IgD-negative memory B cell (primary cell): Measurements from ENCODE around the gene DEF6. TPM values are rescaled to one million over a fixed set of nuclear protein-coding genes. Genes with fewer than 3 reads are reported as not detected.
A peak's percentile ranks its signal among the peaks of the same experiment; 100 is the strongest.
"Not testable (repeated sequence)": the region's sequence is repeated elsewhere in the genome, so short reads cannot be mapped to it uniquely, and the experiment has no call there.

Experiments used
- H3K27ac Mint-ChIP-seq, 3 donors: one replicate each; pipeline ENCODE4 v1.8.0; 2020 to 2022; ENCODE audit warnings: mild to moderate bottlenecking in 3 of 3, mixed read lengths in 3 of 3, moderate library complexity in 1 of 3
- H3K27me3 Mint-ChIP-seq: one replicate; pipeline ENCODE4 v1.8.0; 2021; ENCODE audit warnings: mixed read lengths
- H3K36me3 Mint-ChIP-seq: one replicate; pipeline ENCODE4 v1.8.0; 2020; ENCODE audit warnings: mild to moderate bottlenecking, mixed read lengths
- H3K4me1 Mint-ChIP-seq, 3 donors: one replicate each; pipeline ENCODE4 v1.8.0; 2020 to 2022; ENCODE audit warnings: mixed read lengths in 3 of 3, mild to moderate bottlenecking in 1 of 3
- H3K4me3 Mint-ChIP-seq, 4 donors: one replicate each; pipeline ENCODE4 v1.8.0; 2020 to 2022; ENCODE audit warnings: mild to moderate bottlenecking in 4 of 4, mixed read lengths in 4 of 4, moderate library complexity in 3 of 4
- H3K9me3 Mint-ChIP-seq, 3 donors: one replicate each; pipeline ENCODE4 v1.8.0; 2020 to 2021; ENCODE audit warnings: mixed read lengths in 3 of 3, mild to moderate bottlenecking in 1 of 3
- polyA plus RNA-seq: library from polyadenylated mRNA; unstranded; fragments of 300-500 nt; fragmentation: Illumina TruSeq; gene quantifications from one replicate; pipeline ENCODE4 v1.2.3, GENCODE V29; 2021

The DEF6 gene
- polyA plus RNA-seq, 1 donor from 2014 or later, result 122 TPM

GRCh38 chr6:35332074-35332887 is 34.7 kb downstream of the DEF6 start:
- peaks cover 9 to 13% (median 12%) of the 10 kb centered on the region in 3 donors for H3K4me1 Mint-ChIP-seq
- not testable (repeated sequence) for H3K36me3 Mint-ChIP-seq, H3K27me3 Mint-ChIP-seq, H3K27ac Mint-ChIP-seq, H3K4me3 Mint-ChIP-seq, H3K9me3 Mint-ChIP-seq

GRCh38 chr6:35341557-35341956 is 43.9 kb downstream of the DEF6 start:
- H3K27me3 Mint-ChIP-seq, result no peaks in the 10 kb centered on the region
- peaks cover 22 to 39% (median 31%) of the 10 kb centered on the region in 3 donors for H3K4me1 Mint-ChIP-seq
- peak overlapping the region in 2 of 4 donors; percentile 17 to 79 for H3K4me3 Mint-ChIP-seq
- H3K36me3 Mint-ChIP-seq, result peaks cover 4% of the 10 kb centered on the region
- peak overlapping the region in 2 of 3 donors; percentile 52 for H3K27ac Mint-ChIP-seq
- no peaks in the 10 kb centered on the region for H3K9me3 Mint-ChIP-seq

- Mint-ChIP-seq H3K4me1 (peaks cover 17 to 36% (median 26%) of the 10 kb centered on the region in 3 donors), H3K27me3 (no peaks in the 10 kb centered on the region), H3K9me3 (no peaks in the 10 kb centered on the region), H3K27ac (peak within 1 kb of the TSS; percentile 52 to 94 (median 94)), H3K36me3 (peaks cover 4% of the 10 kb centered on the region), H3K4me3 (peak within 1 kb of the TSS; percentile 79 to 97 (median 95))
Measured at GRCh38 chr6:35342258-35343091, 44.9 kb downstream of the DEF6 start, which contains the start of gene PPARD. Gene PPARD, plus strand, starts transcription at chr6:35342558. Its CDS starts 68,530 bp downstream, at chr6:35411088.

- no peaks in the 10 kb centered on the region for H3K27me3 Mint-ChIP-seq
- H3K4me1 Mint-ChIP-seq, result peaks cover 19 to 39% (median 30%) of the 10 kb centered on the region in 3 donors
- H3K9me3 Mint-ChIP-seq, result no peaks in the 10 kb centered on the region
- peak overlapping the region; percentile 79 to 95 (median 89) for H3K4me3 Mint-ChIP-seq
- H3K36me3 Mint-ChIP-seq, result peaks cover 5% of the 10 kb centered on the region
- H3K27ac Mint-ChIP-seq, result peak overlapping the region; percentile 52 to 94 (median 93)
Measured at GRCh38 chr6:35343092-35343834, 45.6 kb downstream of the DEF6 start.

GRCh38 chr6:35343835-35344550 is 46.4 kb downstream of the DEF6 start:
- Mint-ChIP-seq H3K27ac (peak overlapping the region in 2 of 3 donors; percentile 52 to 94), H3K9me3 (no peaks in the 10 kb centered on the region), H3K4me1 (peaks cover 24 to 43% (median 36%) of the 10 kb centered on the region in 3 donors)

GRCh38 chr6:35351422-35351821 is 53.8 kb downstream of the DEF6 start:
- Mint-ChIP-seq H3K36me3 (peaks cover 18% of the 10 kb centered on the region), H3K4me1 (peaks cover 20 to 34% (median 22%) of the 10 kb centered on the region in 3 donors), H3K4me3 (no peak overlapping the region), H3K27ac (peak overlapping the region in 1 of 3 donors; percentile 23), H3K27me3 (no peaks in the 10 kb centered on the region), H3K9me3 (no peaks in the 10 kb centered on the region)

More at GRCh38 chr6:35343835-35344550, 46.4 kb downstream of the DEF6 start:
- Mint-ChIP-seq H3K27me3 (no peaks in the 10 kb centered on the region), H3K36me3 (peaks cover 9% of the 10 kb centered on the region), H3K4me3 (peak overlapping the region; percentile 79 to 95 (median 89))

GRCh38 chr6:35352735-35353134 is 55.1 kb downstream of the DEF6 start:
- no peak overlapping the region for H3K4me3 Mint-ChIP-seq
- H3K27ac Mint-ChIP-seq, result peak overlapping the region in 1 of 3 donors; percentile 46
- H3K9me3 Mint-ChIP-seq, result no peaks in the 10 kb centered on the region
- H3K4me1 Mint-ChIP-seq, result peaks cover 22 to 32% (median 22%) of the 10 kb centered on the region in 3 donors
- H3K27me3 Mint-ChIP-seq, result no peaks in the 10 kb centered on the region
- peaks cover 18% of the 10 kb centered on the region for H3K36me3 Mint-ChIP-seq

GRCh38 chr6:35354361-35355135 is 56.9 kb downstream of the DEF6 start:
- Mint-ChIP-seq H3K4me3 (no peak overlapping the region), H3K9me3 (no peaks in the 10 kb centered on the region), H3K36me3 (peaks cover 18% of the 10 kb centered on the region), H3K27me3 (no peaks in the 10 kb centered on the region), H3K27ac (no peak overlapping the region), H3K4me1 (peaks cover 11 to 22% (median 13%) of the 10 kb centered on the region in 3 donors)

- H3K4me1 Mint-ChIP-seq, result peaks cover 4 to 15% (median 9%) of the 10 kb centered on the region in 3 donors
- H3K4me3 Mint-ChIP-seq, result no peak overlapping the region
- H3K9me3 Mint-ChIP-seq, result no peaks in the 10 kb centered on the region
- H3K27ac Mint-ChIP-seq, result peak overlapping the region in 1 of 3 donors; percentile 1
- no peaks in the 10 kb centered on the region for H3K27me3 Mint-ChIP-seq
- H3K36me3 Mint-ChIP-seq, result peaks cover 13% of the 10 kb centered on the region
Measured at GRCh38 chr6:35356391-35356790, 58.8 kb downstream of the DEF6 start.

- no peak overlapping the region for H3K4me3 Mint-ChIP-seq
- no peaks in the 10 kb centered on the region for H3K9me3 Mint-ChIP-seq
- peak overlapping the region in 1 of 3 donors; percentile 89 for H3K27ac Mint-ChIP-seq
- no peaks in the 10 kb centered on the region for H3K27me3 Mint-ChIP-seq
- peaks cover 13% of the 10 kb centered on the region for H3K36me3 Mint-ChIP-seq
- H3K4me1 Mint-ChIP-seq, result peaks cover 8 to 19% (median 11%) of the 10 kb centered on the region in 3 donors
Measured at GRCh38 chr6:35357677-35358076, 60.1 kb downstream of the DEF6 start.

- Mint-ChIP-seq H3K4me1 (peaks cover 10 to 21% (median 14%) of the 10 kb centered on the region in 3 donors), H3K36me3 (peaks cover 13% of the 10 kb centered on the region), H3K27me3 (no peaks in the 10 kb centered on the region), H3K4me3 (no peak overlapping the region), H3K9me3 (no peaks in the 10 kb centered on the region), H3K27ac (peak overlapping the region in 1 of 3 donors; percentile 89)
Measured at GRCh38 chr6:35358086-35358485, 60.5 kb downstream of the DEF6 start.

GRCh38 chr6:35359346-35359743 is 61.7 kb downstream of the DEF6 start:
- Mint-ChIP-seq H3K9me3 (no peaks in the 10 kb centered on the region), H3K27ac (no peak overlapping the region), H3K4me3 (no peak overlapping the region), H3K4me1 (peaks cover 12 to 21% (median 18%) of the 10 kb centered on the region in 3 donors), H3K36me3 (peaks cover 14% of the 10 kb centered on the region), H3K27me3 (no peaks in the 10 kb centered on the region)

GRCh38 chr6:35359744-35360348 is 62.2 kb downstream of the DEF6 start:
- H3K4me3 Mint-ChIP-seq, result no peak overlapping the region
- peaks cover 11% of the 10 kb centered on the region for H3K36me3 Mint-ChIP-seq

More at GRCh38 chr6:35359744-35360348, 62.2 kb downstream of the DEF6 start:
- H3K9me3 Mint-ChIP-seq, result no peaks in the 10 kb centered on the region
- H3K27ac Mint-ChIP-seq, result peak overlapping the region in 1 of 3 donors; percentile 5
- peaks cover 12 to 19% (median 18%) of the 10 kb centered on the region in 3 donors for H3K4me1 Mint-ChIP-seq
- no peaks in the 10 kb centered on the region for H3K27me3 Mint-ChIP-seq
